H1 (cell line): Measurements from ENCODE around the gene SNX33. TPM values are rescaled to one million over a fixed set of nuclear protein-coding genes. Genes with fewer than 3 reads are reported as not detected.
A peak's percentile ranks its signal among the peaks of the same experiment; 100 is the strongest.

ENCODE experiments used
- CTCF ChIA-PET: fragments of 300-600 bp; sonication (Branson Sonifier 250); formaldehyde crosslinking; loops from one replicate; lab custom pipeline; 2021; ENCODE audit not compliant: partially characterized antibody; lab: Charles Lee
- POLR2A ChIA-PET: fragments of 300-600 bp; sonication (Branson Sonifier 250); formaldehyde crosslinking; loops from one replicate; lab custom pipeline; 2021; ENCODE audit warnings: inconsistent platforms; ENCODE audit not compliant: partially characterized antibody; lab: Charles Lee
- DNase-seq, 2 experiments: peaks; one replicate each; pipeline versions ENCODE4 v3.0.0 to v3.0.0-alpha.2; 2010 to 2022; ENCODE audit warnings: low spot score in 2 of 2, low read depth in 1 of 2, mixed read lengths in 1 of 2
- FAIRE-seq: peaks from 2 replicates; lab custom pipeline; 2011; peaks lifted over from hg19 to GRCh38; lab: Jason Lieb, UNC
- H2AFZ ChIP-seq: 2 replicates; pipeline ENCODE4 v1.8.1; 2012; ENCODE audit warnings: low read length, inconsistent platforms
- H2AK5ac ChIP-seq: 2 replicates; pipeline ENCODE4 v1.6.1; 2013; ENCODE audit warnings: low read depth, low read length
- H2BK120ac ChIP-seq: replicated peaks from 2 replicates; pipeline ENCODE3; 2013; ENCODE audit warnings: low read depth, low read length, inconsistent platforms
- H2BK12ac ChIP-seq: 2 replicates; pipeline ENCODE4 v1.6.1; 2013; ENCODE audit warnings: low read depth, low read length
- H2BK15ac ChIP-seq: 2 replicates; pipeline ENCODE4 v1.6.1; 2013; ENCODE audit warnings: low read length
- H2BK20ac ChIP-seq: 2 replicates; pipeline ENCODE4 v1.6.1; 2013; ENCODE audit warnings: low read length
- H2BK5ac ChIP-seq: 2 replicates; pipeline ENCODE4 v1.6.1; 2013; ENCODE audit warnings: low read depth, low read length
- H3K14ac ChIP-seq: 2 replicates; pipeline ENCODE4 v1.6.1; 2013; ENCODE audit warnings: inconsistent platforms; ENCODE audit not compliant: insufficient read length
- H3K18ac ChIP-seq: 2 replicates; pipeline ENCODE4 v1.6.1; 2013; ENCODE audit warnings: low read length; ENCODE audit errors: extremely low read depth
- H3K23ac ChIP-seq: 2 replicates; pipeline ENCODE4 v1.6.1; 2013; ENCODE audit warnings: inconsistent platforms; ENCODE audit not compliant: insufficient read length
- H3K23me2 ChIP-seq: 2 replicates; pipeline ENCODE4 v1.6.1; 2013; ENCODE audit warnings: low read depth, low read length
- H3K27ac ChIP-seq: 2 replicates; pipeline ENCODE4 v1.6.1; 2011; ENCODE audit warnings: low read depth, low read length, inconsistent platforms
- H3K27me3 ChIP-seq, 4 experiments: replicated peaks in 1 of 4; 1 replicate in 1 of 4; 2 replicates in 3 of 4; pipeline versions ENCODE4 v1.6.1 to v1.8.1; 2011 to 2013; ENCODE audit warnings: low read length in 3 of 4, mild to moderate bottlenecking in 3 of 4, inconsistent platforms in 2 of 4, mixed read lengths in 2 of 4, moderate library complexity in 1 of 4; ENCODE audit not compliant: control insufficient read depth in 3 of 4, insufficient read depth in 3 of 4; ENCODE audit errors: extremely low read depth in 1 of 4
- H3K36me3 ChIP-seq, 4 experiments: 2 replicates each; pipeline versions ENCODE4 v1.6.1 to v1.8.1; 2011 to 2013; ENCODE audit warnings: mild to moderate bottlenecking in 4 of 4, low read length in 3 of 4, moderate library complexity in 2 of 4, control low read depth in 1 of 4, inconsistent platforms in 1 of 4; ENCODE audit not compliant: insufficient read depth in 4 of 4, control insufficient read depth in 2 of 4
- H3K4ac ChIP-seq: replicated peaks from 2 replicates; pipeline ENCODE3; 2013; ENCODE audit warnings: low read length, low read depth, mixed read lengths, inconsistent platforms; ENCODE audit not compliant: insufficient read length
- H3K4me1 ChIP-seq, 4 experiments: replicated peaks in 1 of 4; 1 replicate in 1 of 4; 2 replicates in 3 of 4; pipeline versions ENCODE4 v1.6.1 to v1.8.1; 2011 to 2013; ENCODE audit warnings: low read length in 3 of 4, inconsistent platforms in 2 of 4, mixed read lengths in 1 of 4; ENCODE audit not compliant: insufficient read depth in 4 of 4, control insufficient read depth in 3 of 4
- H3K4me2 ChIP-seq, 2 experiments: 2 replicates each; pipeline versions ENCODE4 v1.6.1 to v1.8.1; 2011 to 2013; ENCODE audit warnings: low read depth in 2 of 2, low read length in 2 of 2, control low read depth in 1 of 2, inconsistent platforms in 1 of 2, mild to moderate bottlenecking in 1 of 2; ENCODE audit not compliant: insufficient read depth in 1 of 2
- H3K4me3 ChIP-seq, 4 experiments: fragments of 200-600, 300-600 bp in 1 of 4; sonication (generic), shearing (Covaris generic), sonication (Bioruptor Twin) in 1 of 4; 2 replicates each; pipeline versions ENCODE4 v1.5.1 to v1.8.1; 2011 to 2016; ENCODE audit warnings: low read length in 4 of 4, low read depth in 3 of 4, control low read depth in 2 of 4, inconsistent platforms in 2 of 4, mild to moderate bottlenecking in 2 of 4, mixed read lengths in 1 of 4, moderate library complexity in 1 of 4; ENCODE audit not compliant: insufficient read depth in 2 of 4; ENCODE audit errors: extremely low read depth in 1 of 4
- H3K56ac ChIP-seq: replicated peaks from 2 replicates; pipeline ENCODE3; 2013; ENCODE audit warnings: low read depth, mild to moderate bottlenecking, mixed read lengths, low read length, inconsistent platforms; ENCODE audit not compliant: insufficient read length
- H3K79me1 ChIP-seq: 2 replicates; pipeline ENCODE4 v1.6.1; 2013; ENCODE audit warnings: low read depth, low read length, control low read depth
- H3K79me2 ChIP-seq, 2 experiments: 2 replicates each; pipeline versions ENCODE4 v1.6.1 to v1.8.1; 2012 to 2013; ENCODE audit warnings: low read length in 2 of 2, mild to moderate bottlenecking in 2 of 2, inconsistent platforms in 1 of 2; ENCODE audit not compliant: insufficient read depth in 2 of 2, control insufficient read depth in 1 of 2
- H3K9ac ChIP-seq, 4 experiments: replicated peaks in 1 of 4; 1 replicate in 1 of 4; 2 replicates in 3 of 4; pipeline versions ENCODE4 v1.6.1 to v1.8.1; 2011 to 2013; ENCODE audit warnings: low read depth in 3 of 4, low read length in 3 of 4, control low read depth in 2 of 4, mild to moderate bottlenecking in 2 of 4, moderate library complexity in 2 of 4, inconsistent platforms in 1 of 4; ENCODE audit errors: extremely low read depth in 1 of 4
- H3K9me3 ChIP-seq, 2 experiments: 2 replicates each; pipeline versions ENCODE4 v1.6.1 to v1.8.1; 2012 to 2013; ENCODE audit warnings: mild to moderate bottlenecking in 2 of 2, moderate library complexity in 2 of 2, control low read depth in 1 of 2, inconsistent platforms in 1 of 2, low read depth in 1 of 2, low read length in 1 of 2, mixed read lengths in 1 of 2; ENCODE audit not compliant: insufficient read depth in 2 of 2
- H4K20me1 ChIP-seq, 2 experiments: replicated peaks in 1 of 2; 2 replicates each; pipeline versions ENCODE3 to v1.8.1; 2011 to 2013; ENCODE audit warnings: inconsistent platforms in 2 of 2, low read length in 2 of 2, mild to moderate bottlenecking in 1 of 2; ENCODE audit not compliant: insufficient read depth in 2 of 2, control insufficient read depth in 1 of 2
- H4K5ac ChIP-seq: 2 replicates; pipeline ENCODE4 v1.6.1; 2013; ENCODE audit warnings: low read length, low read depth, mixed read lengths, inconsistent platforms; ENCODE audit not compliant: insufficient read length
- H4K8ac ChIP-seq: 2 replicates; pipeline ENCODE4 v1.8.0; 2013; ENCODE audit warnings: mild to moderate bottlenecking, moderate library complexity, low read length, inconsistent platforms; ENCODE audit not compliant: insufficient read depth; ENCODE audit errors: extremely low read depth
- H4K91ac ChIP-seq: replicated peaks from 2 replicates; pipeline ENCODE3; 2013; ENCODE audit warnings: low read length, mixed read lengths, inconsistent platforms; ENCODE audit not compliant: insufficient read length
- CBX5 ChIP-seq: fragments of 300-800, 300-1000 bp; sonication (generic); IDR thresholded peaks from 2 replicates; pipeline ENCODE4 v1.7.1; 2016; ENCODE audit warnings: antibody characterized with exemption, low read length, low read depth
- CHD2 ChIP-seq: IDR thresholded peaks from 2 replicates; pipeline ENCODE4 v1.6.1; 2012; ENCODE audit warnings: low read length, improper control_type of control experiment
- HDAC2 ChIP-seq, 2 experiments: fragments of 300-600 bp in 1 of 2; sonication (generic) in 1 of 2; IDR thresholded peaks; 2 replicates each; pipeline ENCODE4 v1.6.1; 2011 to 2012; ENCODE audit warnings: low read depth in 2 of 2, low read length in 2 of 2, mild to moderate bottlenecking in 2 of 2, moderate library complexity in 2 of 2, borderline replicate concordance in 1 of 2, inconsistent platforms in 1 of 2
- POLR2A ChIP-seq, 2 experiments: IDR thresholded peaks; 1 replicate in 1 of 2; 2 replicates in 1 of 2; pipeline ENCODE4 v1.6.1; 2011; ENCODE audit warnings: low read depth in 2 of 2, low read length in 2 of 2, mild to moderate bottlenecking in 2 of 2; ENCODE audit errors: control extremely low read depth in 1 of 2
- RBBP5 ChIP-seq: IDR thresholded peaks from 2 replicates; pipeline ENCODE4 v1.7.1; 2012; ENCODE audit warnings: low read depth, mild to moderate bottlenecking, inconsistent platforms, low read length, moderate library complexity, borderline replicate concordance
- WGBS, 2 experiments: shearing (Covaris generic) in 1 of 2; methylation state at CpG; one replicate each; pipeline versions ENCODE4 v1.1.6 to v1.1.7; 2013 to 2015; ENCODE audit warnings: low lambda C conversion rate in 2 of 2, mixed read lengths in 2 of 2, inconsistent platforms in 1 of 2, low coverage in 1 of 2, missing lambda C conversion rate in 1 of 2; ENCODE audit not compliant: insufficient replicate concordance in 2 of 2, insufficient coverage in 1 of 2, insufficient read length in 1 of 2; ENCODE audit errors: extremely low coverage in 1 of 2, missing lambda C conversion rate in 1 of 2; 5-methylcytosine and 5-hydroxymethylcytosine counted together
- polyA plus RNA-seq, 7 experiments: library from polyadenylated mRNA; depleted of rRNA in 3 of 7; stranded (reverse) in 5 of 7; unstranded in 2 of 7; fragments of >200 nt in 5 of 7; fragments of 200-250 nt in 2 of 7; gene quantifications; 1 replicate in 5 of 7; 2 replicates in 1 of 7; 4 replicates in 1 of 7; pipeline versions ENCODE4 v1.2.1 to v1.2.3, GENCODE V29; 2011 to 2013; ENCODE audit warnings: missing spikeins in 2 of 7, mixed read lengths in 2 of 7
- total RNA-seq: library from RNA; stranded (reverse); fragmentation: NEBNext Ultra II Directional; extraction: Animal tissue kit (Norgen Biotek cat#: 25700); gene quantifications from 2 replicates; pipeline ENCODE4 v1.2.1, GENCODE V29; 2021

The SNX33 gene
- total and polyA plus RNA-seq, 2 of the 8 experiments (the other 6 are each of a cell fraction or from before 2014, with no cell fraction given) = 14.3 to 22.9 TPM

- no peak overlapping the region for H3K18ac ChIP-seq
- POLR2A ChIA-PET = interaction anchor here (0.7 to 8.2 kb wide), 8 partner anchors 11 to 270 kb away, joined by 3 to 73 read pairs (median 4); partner anchors contain the start of genes MAN2C1, PTPN9, SNUPN and SNX33
- no peak overlapping the region for H3K23ac ChIP-seq
- 0 out of 8 replicates have a peak, but pooled peaks cover 0 to 4% (median 0%) of the 10 kb centered on the region in 4 experiments for H3K36me3 ChIP-seq
- H3K4me3 ChIP-seq = peak overlapping the region in 2 of 4 experiments; percentile 23 to 82; a peak in 2 of 8 replicates
- CTCF ChIA-PET = interaction anchor here (0.9 to 5.4 kb wide), 15 partner anchors 8 to 167 kb away, joined by 3 to 28 read pairs (median 4); partner anchors contain the start of genes SNUPN and SNX33
- H3K4ac ChIP-seq = no peak overlapping the region
- no peak overlapping the region for H3K14ac ChIP-seq
- TF ChIP-seq POLR2A (IDR thresholded peaks at IDR 0.05; ENCODE audit: control extremely low read depth in 1 of 2, low read depth in 2 of 2, low read length in 2 of 2) (peak in 1 of 2 experiments; percentile 31; a peak in 1 of 3 replicates), RBBP5 (no peak), CHD2 (no peak), CBX5 (no peak), HDAC2 (IDR thresholded peaks at IDR 0.05; ENCODE audit: borderline replicate concordance in 1 of 2, low read depth in 2 of 2, low read length in 2 of 2) (no peak)
- DNase-seq (no peak), FAIRE-seq (no peak)
- H2BK15ac ChIP-seq = no peak overlapping the region
- no peak overlapping the region for H2BK120ac ChIP-seq
- no peak overlapping the region for H4K8ac ChIP-seq
- H3K4me2 ChIP-seq = peak overlapping the region; percentile 85 to 98
- H3K56ac ChIP-seq = no peak overlapping the region
- WGBS, 2 experiments = 65% methylated on average over 4 of the region's 4 CpGs; no CpG with 5 or more reads in 1 of the 2 experiments
- H3K79me2 ChIP-seq = peaks cover 10 to 34% of the 10 kb centered on the region in 2 experiments
- no peaks in the 10 kb centered on the region for H3K27me3 ChIP-seq
- no peak overlapping the region for H2AK5ac ChIP-seq
- no peak overlapping the region for H4K5ac ChIP-seq
- H3K23me2 ChIP-seq = peaks cover 9% of the 10 kb centered on the region
- no peak overlapping the region for H2BK20ac ChIP-seq
- no peak overlapping the region for H2BK5ac ChIP-seq
- no peaks in the 10 kb centered on the region for H3K9me3 ChIP-seq
- peaks cover 2 to 10% (median 9%) of the 10 kb centered on the region in 4 experiments; a peak in 6 of 7 replicates for H3K4me1 ChIP-seq
- no peak overlapping the region for H3K27ac ChIP-seq
- peaks cover 10 to 19% of the 10 kb centered on the region in 2 experiments for H4K20me1 ChIP-seq
- H4K91ac ChIP-seq = no peak overlapping the region
- 0 out of 7 replicates have a peak overlapping the region, but pooled peaks of 1 of the 4 experiments have one; percentile 30 for H3K9ac ChIP-seq
- peaks cover 13% of the 10 kb centered on the region for H3K79me1 ChIP-seq
- no peak overlapping the region for H2AFZ ChIP-seq
- no peak overlapping the region for H2BK12ac ChIP-seq
These were observed 10.3 kb upstream of the SNX33 start for GRCh38 chr15:75637245-75638009.
